ENCODE data around the gene CNIH3.

The CNIH3 gene

DNA sequence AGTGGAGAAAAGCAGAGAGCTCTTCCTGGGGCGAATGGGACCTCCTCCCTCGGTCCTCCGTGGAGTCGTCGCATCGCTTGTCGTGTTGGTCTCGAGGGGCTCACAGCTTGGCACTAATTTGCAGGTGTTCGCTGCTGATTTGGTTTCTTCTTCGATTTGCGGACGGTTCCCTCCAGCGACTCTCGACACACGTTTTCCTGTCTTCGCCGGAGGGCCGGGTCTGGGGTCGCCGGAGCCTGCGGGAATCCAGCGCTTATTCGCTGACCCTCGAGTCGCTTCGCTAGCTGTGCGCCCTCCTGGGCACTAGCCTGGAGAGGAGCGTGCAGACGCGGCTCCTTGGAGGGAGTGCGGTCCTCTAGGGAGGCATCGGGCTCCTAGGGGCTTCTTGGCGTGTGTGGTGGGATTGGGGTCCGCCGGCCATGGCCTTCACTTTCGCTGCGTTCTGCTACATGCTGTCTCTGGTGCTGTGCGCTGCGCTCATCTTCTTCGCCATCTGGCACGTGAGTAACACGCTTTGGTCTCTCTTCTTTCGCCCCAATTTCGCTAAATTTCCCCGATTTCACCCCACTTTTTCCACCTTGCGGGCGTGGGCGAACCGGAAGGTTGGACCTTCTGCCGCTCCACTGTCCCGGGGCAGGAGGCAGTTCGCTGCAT lies 766 bp downstream of the CNIH3 start:
- no peak for DNase-seq

DNA sequence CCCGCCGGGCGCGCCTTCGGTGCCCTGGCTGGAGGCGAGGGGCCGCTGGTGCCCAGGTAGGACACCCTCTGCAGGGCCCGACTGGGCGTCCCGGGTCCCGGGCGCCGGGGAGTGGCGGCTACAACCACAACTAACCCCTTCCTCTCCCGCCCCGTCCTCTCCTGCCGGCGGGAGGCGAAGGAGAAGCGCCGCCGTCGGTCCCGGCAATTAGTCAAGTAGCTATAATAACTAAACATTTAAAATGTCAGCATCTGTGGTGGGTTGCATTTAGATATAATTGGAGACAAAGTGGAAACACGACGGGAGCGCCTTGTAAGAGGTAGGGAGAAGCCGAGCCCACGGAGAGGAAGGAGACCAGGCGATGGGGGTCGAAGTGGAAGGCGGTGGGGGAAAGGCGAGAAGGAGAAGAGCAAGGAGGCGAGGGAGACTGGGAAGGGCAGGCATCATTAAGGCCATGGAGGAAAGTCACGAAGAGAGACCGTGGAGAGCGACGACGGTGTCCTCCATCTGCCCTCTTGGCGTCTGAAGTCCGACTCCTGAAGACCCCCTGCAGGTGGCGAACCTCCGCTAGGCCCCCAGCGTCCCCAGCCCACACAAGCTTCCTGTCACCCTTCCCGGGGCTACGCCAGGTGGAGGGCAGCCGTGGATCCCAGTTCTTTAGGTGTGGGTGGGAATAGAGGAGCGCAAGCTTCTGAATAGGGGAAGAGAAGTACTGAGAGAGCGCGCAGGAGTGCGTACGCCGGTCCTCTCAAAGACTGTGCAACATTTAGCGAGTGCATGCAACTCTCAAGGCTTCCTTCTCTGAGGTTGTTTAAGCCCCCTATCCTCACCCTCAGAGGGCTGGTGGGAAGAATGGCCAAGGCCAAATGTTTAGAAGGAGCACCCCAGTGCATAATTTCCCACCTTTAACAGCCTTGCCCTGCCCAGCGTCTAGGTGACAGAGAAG lies 1.6 kb downstream of the CNIH3 start:
- no peak for DNase-seq

DNA sequence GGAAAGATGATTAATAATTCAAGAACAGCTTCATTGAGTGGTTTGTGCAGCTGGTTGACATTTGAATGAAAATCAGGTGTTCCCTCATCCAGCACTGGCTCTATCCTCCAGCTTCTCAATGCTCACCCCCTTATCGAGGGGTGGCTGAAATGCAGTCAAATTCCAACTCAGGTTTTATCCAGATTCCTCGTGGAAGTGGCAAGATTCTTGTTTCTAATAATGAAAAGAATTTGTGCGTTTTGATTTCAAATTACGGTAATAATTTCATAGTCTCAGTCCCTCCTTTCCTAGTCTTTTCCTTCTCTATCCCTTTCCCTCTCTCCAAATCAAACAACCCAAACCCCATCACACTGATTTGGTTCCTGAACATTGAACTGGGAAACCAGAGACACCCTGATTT lies 3.1 kb downstream of the CNIH3 start:
- no peak for DNase-seq

DNA sequence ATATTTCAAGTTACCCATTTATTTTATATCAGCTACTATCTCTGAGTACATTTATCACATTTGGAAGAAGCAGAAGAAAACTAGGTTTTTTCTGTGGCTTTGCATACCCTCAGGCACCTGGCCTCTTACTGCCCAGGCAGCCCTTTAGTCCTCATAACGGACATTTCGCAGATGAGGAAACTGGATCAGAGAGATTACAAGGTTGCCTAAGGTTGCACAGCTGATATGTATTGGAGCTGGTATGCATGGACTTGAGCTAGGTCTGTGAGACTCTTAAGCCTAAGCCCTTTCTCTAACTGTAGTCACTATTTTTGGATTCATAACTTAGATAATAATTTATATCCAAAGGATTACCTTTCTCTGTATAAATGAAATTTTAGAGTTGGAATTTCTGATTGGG lies 4.0 kb downstream of the CNIH3 start:
- DNase-seq = no peak

DNA sequence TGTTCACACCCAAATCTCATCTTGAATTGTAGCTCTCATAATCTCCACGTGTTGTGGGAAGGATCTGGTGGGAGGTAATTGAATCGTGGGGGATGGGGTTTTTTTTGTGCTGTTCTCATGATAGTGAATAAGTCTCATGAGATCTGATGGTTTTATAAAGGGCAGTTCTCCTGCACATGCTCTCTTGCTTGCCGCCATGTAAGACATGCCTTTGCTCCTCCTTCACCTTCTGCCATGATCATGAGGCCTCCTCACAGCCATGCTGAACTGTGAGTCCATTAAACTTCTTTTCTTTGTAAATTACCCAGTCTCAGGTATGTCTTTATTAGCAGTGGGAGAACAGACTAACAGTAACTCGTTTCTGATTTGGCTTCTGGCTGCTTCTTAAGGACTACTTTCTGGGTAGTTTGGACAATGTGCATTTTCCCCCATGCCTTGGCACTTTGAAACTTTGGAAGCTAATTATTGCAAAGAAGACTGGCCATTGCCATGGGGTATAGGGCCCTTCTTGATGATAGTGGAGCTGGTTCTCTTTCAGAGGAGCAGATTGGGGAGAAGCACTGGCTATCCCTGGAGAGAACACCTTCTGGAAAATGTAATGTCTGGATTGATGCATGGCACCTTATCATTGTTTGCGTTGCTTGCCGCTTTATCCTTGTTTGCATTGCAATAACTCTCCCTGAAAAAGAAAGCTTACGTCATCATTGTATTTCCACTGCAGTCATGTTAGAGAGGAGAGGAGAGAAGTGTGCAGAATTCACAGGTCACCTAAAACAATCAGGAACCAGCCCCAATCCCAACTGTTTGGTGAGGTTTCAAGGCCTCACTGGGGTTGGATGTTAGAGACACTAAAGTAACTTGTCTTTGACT lies 5.9 kb downstream of the CNIH3 start:
- no peak for DNase-seq

DNA sequence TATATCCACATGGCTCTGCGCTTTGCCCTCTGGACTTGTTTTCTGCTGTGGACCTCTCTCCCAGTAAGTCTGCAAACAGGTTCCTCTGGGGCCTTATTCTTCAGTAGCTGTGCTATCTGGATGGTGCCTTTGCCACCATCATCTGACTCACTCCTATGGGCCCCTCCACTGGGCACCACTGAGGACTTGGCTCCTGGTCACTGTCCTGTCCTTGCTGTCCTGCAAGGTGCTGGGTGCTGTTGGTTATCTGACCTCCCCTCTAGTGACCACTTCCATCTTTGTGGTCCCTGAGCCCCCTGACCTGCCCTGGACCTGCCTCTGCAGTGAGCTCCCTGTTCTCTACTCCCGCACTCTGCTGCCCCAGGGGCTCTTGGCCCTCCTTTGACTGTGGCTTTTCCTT lies 6.7 kb downstream of the CNIH3 start:
- no peak for DNase-seq

DNA sequence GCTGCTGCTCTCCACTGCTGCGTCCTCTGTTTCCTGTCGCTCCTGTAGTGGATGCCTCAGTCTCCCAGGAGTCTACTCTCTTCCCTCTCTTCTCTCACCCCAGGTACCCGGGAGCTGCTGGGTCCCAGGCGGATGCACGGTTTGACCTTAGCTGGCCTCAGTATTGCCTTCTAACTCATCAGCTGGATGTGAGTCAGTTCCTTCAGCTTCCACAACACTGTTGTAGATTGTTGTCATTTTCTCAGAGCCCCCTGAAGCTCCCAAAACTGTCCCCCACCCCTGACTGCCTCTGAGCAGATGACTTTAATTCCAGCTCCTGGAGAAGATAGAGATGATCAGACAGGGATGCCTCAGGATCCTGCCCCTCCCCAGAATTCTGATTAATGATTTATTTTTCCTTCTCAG lies 7.2 kb downstream of the CNIH3 start:
- DNase-seq = peak; percentile 76

DNA sequence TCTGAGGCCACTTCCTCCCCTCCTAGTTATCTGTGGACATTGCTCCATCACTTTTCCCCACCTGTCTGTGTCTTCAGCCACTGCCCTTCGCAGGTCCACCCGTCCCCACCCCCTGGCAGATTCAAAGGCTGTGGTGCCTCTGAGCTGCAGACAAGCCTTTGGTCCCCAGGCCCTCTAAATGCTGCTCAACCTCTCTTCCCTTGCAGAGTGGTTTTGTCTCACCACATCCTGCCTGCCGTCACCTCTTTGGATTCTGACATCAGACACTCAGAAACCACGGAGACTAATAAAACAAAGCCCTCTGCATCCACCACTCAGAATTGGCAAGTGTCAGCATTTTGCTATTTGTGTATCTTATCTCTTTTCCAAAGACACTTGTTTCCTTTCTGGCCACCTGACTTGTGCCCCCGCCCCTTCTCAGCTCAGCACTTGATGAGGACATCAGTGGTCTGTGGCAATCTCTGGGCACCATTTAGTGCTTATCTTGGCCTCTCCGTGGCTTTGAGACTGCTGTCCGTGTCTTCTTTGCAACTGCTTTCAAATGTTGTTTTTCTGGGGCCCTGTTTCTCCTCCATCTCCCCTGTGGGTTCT lies 7.7 kb downstream of the CNIH3 start:
- peak; percentile 96 for DNase-seq

DNA sequence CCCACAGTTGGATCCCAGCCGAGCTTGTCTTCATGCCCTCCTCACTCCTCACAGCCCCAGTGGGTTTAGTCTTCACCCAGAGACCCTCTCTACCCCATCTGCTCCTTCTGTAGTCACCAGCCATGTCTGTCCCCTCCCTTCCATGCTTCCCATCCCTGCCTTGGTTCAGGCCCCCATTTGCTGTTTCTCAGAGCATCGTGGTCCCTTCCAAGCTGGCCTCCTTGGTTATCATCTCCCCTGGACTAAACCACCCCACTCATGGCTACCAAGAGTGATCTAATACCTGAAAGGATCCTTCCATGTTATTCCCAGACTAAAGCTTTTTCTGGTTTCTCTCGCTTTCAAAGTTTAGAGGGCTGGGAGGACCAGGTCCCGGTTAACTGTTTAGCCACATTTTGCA lies 8.3 kb downstream of the CNIH3 start:
- no peak for DNase-seq

DNA sequence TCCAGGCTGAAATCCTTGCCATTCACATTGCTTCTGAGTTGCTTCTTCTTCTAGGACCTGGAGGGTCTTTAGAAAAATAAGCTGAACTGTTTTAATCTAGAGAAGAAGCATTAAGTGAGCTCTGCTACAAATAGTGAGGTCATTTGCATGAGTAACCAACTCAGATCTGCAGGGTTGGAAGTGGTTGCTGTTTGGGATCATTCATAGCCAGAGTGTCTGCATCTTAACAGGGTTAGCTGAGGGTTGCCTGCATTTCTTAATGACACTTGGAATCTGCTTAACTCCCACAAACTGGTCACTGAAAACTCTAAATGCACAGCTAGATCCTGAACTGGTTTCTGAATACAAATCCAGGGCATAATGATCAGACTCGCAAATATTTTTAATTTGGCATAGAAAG lies 9.9 kb downstream of the CNIH3 start:
- peak; percentile 77 for DNase-seq

DNA sequence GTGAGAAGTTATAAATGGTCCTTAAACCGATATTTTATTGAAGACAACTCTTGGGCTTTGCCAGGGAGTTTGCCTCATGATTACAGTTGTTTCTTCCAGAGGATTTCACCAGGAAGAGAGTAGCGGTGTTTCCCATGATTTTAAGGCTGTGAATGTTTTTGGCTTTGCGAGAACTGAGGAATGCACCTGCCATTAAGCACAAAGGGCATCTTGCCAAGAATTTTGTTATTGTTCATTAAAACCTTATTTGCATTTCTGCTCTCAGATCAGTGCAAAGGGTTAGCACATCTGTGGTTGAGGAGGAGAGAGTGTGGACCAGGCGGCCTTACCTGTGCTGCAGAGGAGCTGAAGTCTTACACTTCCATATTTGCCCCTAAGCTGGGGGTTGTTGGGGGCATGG lies 13.8 kb downstream of the CNIH3 start:
- DNase-seq = no peak

DNA sequence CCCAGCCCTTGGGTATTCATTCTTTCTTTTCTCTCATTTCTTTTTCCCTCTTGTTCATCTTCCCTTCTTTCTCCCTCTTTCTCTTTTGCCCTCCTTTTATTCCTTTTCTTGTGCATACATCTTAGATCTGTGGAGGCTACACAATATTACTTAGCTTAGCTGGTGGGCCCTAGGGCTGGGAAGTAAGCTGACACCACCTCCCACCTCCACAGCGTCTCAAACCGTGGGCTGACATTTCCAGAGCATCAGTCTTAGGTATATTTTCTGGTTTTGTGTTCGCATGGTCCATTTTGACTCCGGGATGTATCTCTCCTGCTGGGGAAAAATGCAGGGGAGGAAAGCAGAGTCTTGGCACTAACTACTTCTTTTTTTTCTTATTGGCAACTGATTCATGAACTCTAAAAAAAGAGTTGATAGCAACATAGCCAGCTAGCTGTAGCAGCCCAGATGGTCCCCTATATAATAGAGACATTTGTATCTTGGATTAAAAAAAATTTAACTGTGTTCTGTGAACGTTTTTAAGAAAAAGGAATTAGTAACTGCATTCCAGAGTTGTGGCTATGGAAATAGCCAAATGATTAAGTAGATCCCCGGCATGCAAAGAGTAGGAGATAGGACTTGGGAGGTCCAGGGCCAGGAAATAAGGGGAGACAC lies 15.5 kb downstream of the CNIH3 start:
- DNase-seq = peak; percentile 71

DNA sequence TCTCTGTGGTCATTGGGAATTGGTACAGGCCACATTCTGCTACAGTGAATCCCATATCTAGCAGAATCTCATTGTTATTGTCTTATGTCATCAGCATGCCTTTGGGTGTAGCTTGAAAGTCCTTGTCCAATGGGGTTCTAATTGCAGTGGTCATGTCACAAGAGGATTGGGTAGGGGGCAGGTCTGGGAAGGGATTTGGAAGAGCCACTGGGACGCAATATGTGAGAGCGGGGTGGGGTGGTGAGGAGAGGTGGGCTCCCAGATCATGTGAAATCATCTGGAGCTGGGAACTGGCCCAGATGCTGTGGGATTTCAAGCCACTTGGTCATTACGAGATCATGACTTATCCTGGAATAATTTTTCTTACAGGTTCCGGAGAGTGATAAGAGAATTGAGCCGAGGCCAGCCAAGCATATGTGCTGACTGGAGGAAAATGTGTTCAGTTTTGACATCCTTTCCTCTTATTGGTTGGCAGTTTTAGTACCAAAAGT lies 16.3 kb downstream of the CNIH3 start:
- DNase-seq = peak; percentile 82

DNA sequence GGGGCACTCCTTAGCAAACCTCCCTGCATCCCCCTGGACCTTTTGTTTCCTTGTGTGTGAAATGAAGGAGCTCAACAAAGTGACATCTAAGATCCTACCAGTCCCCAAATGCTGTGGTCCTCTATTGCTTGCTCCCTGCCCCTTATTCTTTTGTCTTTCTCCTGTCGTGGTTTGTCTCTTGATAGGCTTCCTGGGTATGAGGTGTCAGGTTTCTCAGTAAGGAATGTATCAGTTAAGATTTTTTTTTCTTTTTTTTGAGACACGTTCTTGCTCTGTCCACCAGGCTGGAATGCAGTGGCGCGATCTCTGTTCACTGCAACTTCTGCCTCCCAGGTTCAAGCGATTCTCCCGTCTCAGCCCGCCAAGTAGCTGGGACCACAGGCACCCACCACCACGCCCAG lies 16.8 kb downstream of the CNIH3 start:
- peak; percentile 74 for DNase-seq

DNA sequence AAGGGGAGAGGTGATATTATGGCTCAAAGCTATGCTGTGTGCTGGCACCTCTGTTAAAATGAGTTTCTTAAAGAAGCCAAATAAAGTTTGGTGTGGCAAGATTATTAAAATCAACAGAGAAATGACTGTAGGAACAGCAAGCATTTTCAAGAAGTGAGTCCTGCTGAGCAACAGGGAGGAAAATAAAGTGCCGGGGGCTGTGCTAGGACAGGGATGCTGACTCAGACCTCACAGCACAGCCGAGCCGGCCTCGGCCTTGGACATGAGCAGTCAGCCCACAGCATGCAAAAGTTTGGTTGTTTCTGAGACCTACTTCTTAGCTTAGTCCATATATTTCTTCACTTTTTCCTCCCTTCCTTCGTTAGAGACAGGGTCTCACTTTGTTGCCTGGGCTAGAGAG lies 19.2 kb downstream of the CNIH3 start:
- peak; percentile 90 for DNase-seq

DNA sequence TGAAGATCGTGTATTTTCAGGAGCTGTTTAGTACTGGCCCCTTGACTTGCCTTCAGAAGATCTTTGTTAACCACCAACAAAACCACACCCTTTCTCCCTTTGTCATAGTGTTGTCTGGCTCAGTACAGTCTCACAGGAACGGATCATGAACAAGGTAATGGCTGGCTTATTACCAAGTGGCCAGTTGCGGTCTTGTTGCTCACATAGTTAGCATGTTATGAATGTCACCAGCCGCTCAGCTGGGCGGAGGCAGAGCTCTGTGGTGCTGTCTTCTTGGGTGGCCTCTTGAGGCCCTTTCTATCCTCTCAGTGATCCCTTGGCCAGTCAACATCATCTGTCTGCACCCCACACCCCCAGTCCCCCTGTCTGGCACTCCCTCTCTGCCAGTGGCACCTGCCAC lies 21.4 kb downstream of the CNIH3 start:
- peak; percentile 98 for DNase-seq

DNA sequence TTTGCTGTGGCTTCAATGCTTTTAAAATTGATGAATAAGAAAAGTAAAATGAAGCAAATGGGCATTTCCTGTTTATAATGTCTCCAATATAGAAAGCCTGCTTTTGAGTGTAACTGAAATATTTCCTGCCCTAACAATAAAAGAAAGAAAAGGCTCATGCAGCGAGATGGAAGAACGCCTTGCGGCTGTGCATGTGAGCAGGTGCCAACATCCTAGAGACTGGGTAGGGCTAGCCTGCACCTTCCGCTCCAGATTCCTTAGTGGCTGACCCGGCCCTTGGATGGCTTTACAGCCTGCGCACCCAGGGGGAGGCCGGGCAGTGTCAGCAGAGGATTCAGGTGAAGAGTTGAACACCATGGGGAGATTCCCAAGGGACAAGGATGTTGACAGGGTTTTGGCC lies 21.8 kb downstream of the CNIH3 start:
- no peak for DNase-seq

DNA sequence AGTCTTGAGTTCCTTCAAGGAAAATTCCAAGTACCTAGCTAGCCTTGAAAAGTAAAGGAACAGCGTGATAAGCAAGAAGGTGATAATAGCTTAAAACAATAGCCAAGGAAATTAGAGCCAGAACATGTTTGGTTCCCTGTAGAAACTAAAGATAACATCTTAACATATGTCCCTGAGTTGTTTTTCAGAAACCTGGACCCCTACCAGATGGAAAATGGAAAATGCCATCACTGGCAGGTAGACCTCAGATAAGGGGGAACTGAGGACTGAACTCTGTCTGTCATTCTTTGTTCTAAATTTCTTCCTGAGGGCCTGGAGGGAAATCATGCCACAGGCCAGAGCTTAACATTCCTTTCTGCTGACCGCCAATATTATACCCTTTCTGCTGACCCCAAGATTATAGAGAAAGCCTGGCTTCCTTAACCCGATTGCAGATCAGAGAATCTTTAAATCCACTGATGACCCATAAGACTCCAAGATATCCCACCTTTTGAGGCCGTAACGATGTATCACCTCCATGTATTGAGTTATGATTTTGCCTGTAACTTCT lies 23.4 kb downstream of the CNIH3 start:
- no peak for DNase-seq

DNA sequence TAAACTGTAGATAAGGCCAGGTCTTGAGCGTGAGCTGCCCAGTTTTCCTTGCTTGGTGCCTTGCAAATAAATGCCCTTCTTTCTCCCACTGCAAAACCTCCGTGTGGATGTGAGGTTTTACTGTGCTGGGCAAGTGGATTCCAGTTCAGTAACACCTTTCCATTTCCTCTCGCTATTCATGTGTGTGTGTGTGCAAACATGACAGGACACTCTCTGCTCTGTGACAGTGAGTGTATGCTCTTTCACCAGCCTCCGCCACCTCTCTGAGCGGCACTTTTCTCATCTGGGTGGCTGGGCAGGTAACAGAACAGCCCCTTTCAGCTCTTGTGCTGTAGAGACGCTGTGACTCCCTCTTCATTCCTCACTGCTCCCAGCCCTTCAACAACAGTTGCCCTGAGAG lies 23.9 kb downstream of the CNIH3 start:
- no peak for DNase-seq

DNA sequence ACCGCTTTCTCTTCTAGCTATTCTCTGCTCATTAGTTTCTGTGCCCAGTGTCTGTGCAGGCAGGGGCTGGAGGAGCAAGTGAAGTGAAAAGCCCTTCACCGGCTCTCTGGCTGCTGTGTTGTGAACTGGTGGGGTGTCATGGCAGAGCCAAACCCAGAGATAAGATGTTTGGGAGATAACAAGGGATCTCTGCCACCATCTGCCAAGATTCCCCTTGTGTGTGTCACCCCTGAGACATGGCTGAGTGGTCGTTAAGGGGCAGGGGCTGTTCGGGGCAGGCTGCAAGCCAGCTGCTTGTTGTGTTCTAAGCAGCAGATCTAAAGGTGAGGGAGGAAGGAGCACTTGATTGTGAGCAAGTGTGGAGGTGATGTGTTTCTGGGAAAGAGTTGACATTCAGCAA lies 24.5 kb downstream of the CNIH3 start:
- DNase-seq = no peak

DNA sequence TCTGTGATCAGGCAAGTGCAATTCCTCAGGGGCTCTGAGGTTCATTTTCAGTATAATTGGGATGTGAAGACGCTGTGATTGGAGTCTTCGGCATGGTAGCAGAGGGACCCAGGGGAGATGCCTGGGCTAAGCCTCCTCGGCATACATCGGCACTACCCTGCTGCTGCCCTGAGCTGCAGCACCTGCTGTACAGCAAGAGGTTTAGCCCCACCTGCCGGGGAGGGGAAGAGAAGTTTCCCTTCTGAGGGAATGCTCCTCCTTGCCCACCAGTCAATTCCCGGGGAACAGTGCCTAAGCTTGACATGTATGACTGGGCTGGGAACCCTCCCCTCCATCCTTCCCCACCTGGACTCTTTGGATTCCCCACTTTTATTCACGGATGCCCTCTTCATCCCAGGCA lies 24.9 kb downstream of the CNIH3 start:
- no peak for DNase-seq

DNA sequence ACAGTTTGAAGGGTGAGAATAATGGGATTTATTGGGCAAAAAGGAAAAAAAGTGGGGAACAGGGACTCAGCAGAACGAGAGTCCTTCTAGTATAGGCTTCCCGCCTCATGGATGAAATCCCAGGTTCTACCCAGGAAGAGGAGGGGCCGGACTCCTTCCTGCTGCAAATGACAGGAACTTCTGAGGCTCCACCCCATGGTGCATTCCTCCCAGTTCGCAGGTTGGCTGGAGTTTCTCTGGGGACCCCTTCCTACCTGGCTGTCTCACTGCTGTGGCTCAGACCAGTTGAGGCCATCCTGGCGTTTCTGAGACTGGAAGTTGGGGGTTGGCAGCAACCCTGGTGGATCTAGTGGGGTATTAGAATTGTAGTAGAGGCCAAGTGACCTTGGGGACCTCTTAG lies 27.5 kb downstream of the CNIH3 start:
- no peak for DNase-seq
